Measurements from ENCODE around the gene SRP68.

DNA sequence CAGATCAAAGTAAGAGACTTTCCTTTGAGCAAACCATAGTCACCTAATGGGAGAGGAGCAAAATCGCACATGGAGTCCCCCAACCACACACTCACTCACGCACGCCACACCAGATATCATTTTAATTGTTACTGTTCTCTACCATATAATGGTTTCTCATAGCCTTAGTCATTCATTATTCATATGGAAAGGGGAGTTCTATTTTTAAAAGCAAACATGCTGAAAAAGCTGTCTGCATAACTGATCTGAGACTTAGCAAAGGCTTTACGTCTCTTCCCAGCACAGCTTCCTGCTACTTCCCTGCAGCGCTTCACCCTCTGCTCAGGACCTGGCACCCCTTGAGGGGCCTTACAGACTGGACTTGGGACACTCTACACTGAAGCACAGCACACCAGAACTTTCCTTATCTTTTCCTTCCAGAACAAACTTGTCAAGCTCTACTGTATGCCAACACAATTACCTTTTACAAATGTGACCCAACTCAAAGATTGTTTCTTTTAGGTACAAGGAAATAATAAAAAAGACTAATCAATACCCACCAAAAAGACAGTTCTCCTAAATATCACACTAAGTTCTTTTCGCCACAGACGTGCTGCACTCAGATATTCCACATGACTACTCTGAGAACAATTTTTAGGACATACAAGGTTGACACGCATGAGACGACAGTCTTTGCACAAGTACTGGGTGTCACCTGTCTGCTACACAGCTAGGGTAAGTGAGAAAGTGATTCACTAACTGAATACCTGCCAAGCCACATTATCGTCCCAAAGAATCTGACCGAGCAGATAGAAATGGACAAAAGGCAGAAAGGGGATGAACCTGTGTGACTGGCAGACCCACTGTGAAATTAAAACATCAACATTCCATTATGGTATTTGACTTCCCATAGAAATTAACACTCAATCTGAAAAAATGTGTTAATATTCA is 21.5 kb downstream of the SRP68 start:
- TF ChIP-seq, protein P1, sequence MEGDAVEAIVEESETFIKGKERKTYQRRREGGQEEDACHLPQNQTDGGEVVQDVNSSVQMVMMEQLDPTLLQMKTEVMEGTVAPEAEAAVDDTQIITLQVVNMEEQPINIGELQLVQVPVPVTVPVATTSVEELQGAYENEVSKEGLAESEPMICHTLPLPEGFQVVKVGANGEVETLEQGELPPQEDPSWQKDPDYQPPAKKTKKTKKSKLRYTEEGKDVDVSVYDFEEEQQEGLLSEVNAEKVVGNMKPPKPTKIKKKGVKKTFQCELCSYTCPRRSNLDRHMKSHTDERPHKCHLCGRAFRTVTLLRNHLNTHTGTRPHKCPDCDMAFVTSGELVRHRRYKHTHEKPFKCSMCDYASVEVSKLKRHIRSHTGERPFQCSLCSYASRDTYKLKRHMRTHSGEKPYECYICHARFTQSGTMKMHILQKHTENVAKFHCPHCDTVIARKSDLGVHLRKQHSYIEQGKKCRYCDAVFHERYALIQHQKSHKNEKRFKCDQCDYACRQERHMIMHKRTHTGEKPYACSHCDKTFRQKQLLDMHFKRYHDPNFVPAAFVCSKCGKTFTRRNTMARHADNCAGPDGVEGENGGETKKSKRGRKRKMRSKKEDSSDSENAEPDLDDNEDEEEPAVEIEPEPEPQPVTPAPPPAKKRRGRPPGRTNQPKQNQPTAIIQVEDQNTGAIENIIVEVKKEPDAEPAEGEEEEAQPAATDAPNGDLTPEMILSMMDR (IDR thresholded peaks at IDR 0.05), result no peak
- TF ChIP-seq POLR2A (IDR thresholded peaks at IDR 0.05), result no peak

Data from testis (tissue), 2 donors.